ENCODE measurements around the gene EPS15. TPM values are rescaled to one million over a fixed set of nuclear protein-coding genes. Genes with fewer than 3 reads are reported as not detected.
"Not testable (repeated sequence)": the region's sequence is repeated elsewhere in the genome, so short reads cannot be mapped to it uniquely, and the experiment has no call there.

Gene EPS15
- total and polyA plus RNA-seq, 2 of the 8 experiments (the other 6 are each of a cell fraction or from before 2014, with no cell fraction given): 15.9 to 57.2 TPM

DNA sequence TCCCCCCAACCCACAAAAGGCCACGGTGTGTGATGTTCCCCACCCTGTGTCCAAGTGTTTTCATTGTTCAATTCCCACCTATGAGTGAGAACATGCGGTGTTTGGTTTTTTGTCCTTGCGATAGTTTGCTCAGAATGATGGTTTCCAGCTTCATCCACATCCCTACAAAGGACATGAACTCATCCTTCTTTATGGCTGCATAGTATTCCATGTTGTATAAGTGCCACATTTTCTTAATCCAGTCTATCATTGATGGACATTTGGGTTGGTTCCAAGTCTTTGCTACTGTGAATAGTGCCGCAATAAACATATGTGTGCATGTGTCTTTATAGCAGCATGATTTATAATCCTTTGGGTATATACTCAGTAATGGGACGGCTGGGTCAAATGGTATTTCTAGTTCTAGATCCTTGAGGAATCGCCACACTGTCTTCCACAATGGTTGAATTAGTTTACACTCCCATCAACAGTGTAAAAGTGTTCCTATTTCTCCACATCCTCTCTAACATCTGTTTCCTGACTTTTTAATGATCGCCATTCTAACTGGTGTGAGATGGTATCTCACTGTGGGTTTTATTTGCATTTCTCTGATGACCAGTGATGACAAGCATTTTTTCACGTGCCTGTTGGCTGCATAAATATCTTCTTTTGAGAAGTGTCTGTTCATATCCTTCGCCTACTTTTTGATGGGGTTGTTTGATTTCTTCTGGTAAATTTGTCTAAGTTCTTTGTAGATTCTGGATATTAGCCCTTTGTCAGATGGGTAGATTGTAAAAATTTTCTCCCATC is 44.0 kb downstream of the EPS15 start:
- H3K27ac ChIP-seq (ENCODE audit: low read depth, low read length); H3K79me2 ChIP-seq (ENCODE audit: control insufficient read depth in 1 of 2, insufficient read depth in 2 of 2, low read length in 2 of 2); H4K8ac ChIP-seq (ENCODE audit: extremely low read depth, insufficient read depth, low read length); H3K4me2 ChIP-seq (ENCODE audit: insufficient read depth in 1 of 2, low read depth in 2 of 2, low read length in 2 of 2); H3K27me3 ChIP-seq (replicated peaks in 1 of 4; ENCODE audit: control insufficient read depth in 3 of 4, extremely low read depth in 1 of 4, insufficient read depth in 3 of 4, low read length in 3 of 4); CTCF ChIA-PET (ENCODE audit: partially characterized antibody); H3K23me2 ChIP-seq (ENCODE audit: low read depth, low read length); H4K5ac ChIP-seq (ENCODE audit: insufficient read length, low read depth, low read length); H3K79me1 ChIP-seq (ENCODE audit: low read depth, low read length); H3K14ac ChIP-seq (ENCODE audit: insufficient read length); H2BK20ac ChIP-seq (ENCODE audit: low read length); H4K91ac ChIP-seq (replicated peaks; ENCODE audit: insufficient read length, low read length); DNase-seq (ENCODE audit: low read depth in 1 of 2, low spot score in 2 of 2); H4K20me1 ChIP-seq (replicated peaks in 1 of 2; ENCODE audit: control insufficient read depth in 1 of 2, insufficient read depth in 2 of 2, low read length in 2 of 2); H2AK5ac ChIP-seq (ENCODE audit: low read depth, low read length); H3K4me1 ChIP-seq (replicated peaks in 1 of 4; ENCODE audit: control insufficient read depth in 3 of 4, insufficient read depth in 4 of 4, low read length in 3 of 4); H3K9me3 ChIP-seq (ENCODE audit: insufficient read depth in 2 of 2, low read depth in 1 of 2, low read length in 1 of 2); H2AFZ ChIP-seq (ENCODE audit: low read length); H3K23ac ChIP-seq (ENCODE audit: insufficient read length); H3K56ac ChIP-seq (replicated peaks; ENCODE audit: insufficient read length, low read depth, low read length); H3K9ac ChIP-seq (replicated peaks in 1 of 4; ENCODE audit: extremely low read depth in 1 of 4, low read depth in 3 of 4, low read length in 3 of 4); H2BK15ac ChIP-seq (ENCODE audit: low read length); H2BK12ac ChIP-seq (ENCODE audit: low read depth, low read length); H2BK5ac ChIP-seq (ENCODE audit: low read depth, low read length); POLR2A ChIA-PET (ENCODE audit: partially characterized antibody); H3K36me3 ChIP-seq (ENCODE audit: control insufficient read depth in 2 of 4, insufficient read depth in 4 of 4, low read length in 3 of 4); FAIRE-seq; H3K18ac ChIP-seq (ENCODE audit: extremely low read depth, low read length); H3K4me3 ChIP-seq (ENCODE audit: extremely low read depth in 1 of 4, insufficient read depth in 2 of 4, low read depth in 3 of 4, low read length in 4 of 4); H2BK120ac ChIP-seq (replicated peaks; ENCODE audit: low read depth, low read length); H3K4ac ChIP-seq (replicated peaks; ENCODE audit: insufficient read length, low read depth, low read length): not testable (repeated sequence)
- WGBS, 2 experiments (ENCODE audit: extremely low coverage in 1 of 2, insufficient coverage in 1 of 2, insufficient read length in 1 of 2, insufficient replicate concordance in 2 of 2, low coverage in 1 of 2, low lambda C conversion rate in 2 of 2, missing lambda C conversion rate in 1 of 2): 93% methylated on average over 9 of the region's 9 CpGs; no CpG with 5 or more reads in 1 of the 2 experiments

Data from H1 (cell line).